Stimulated activated CD4-positive, alpha-beta T cell treated with anti-CD3 and anti-CD28 coated beads, Interleukin-1b, Interleukin-23, amount 100 ng/mL, for 24 hours (primary cell): ENCODE measurements around the gene KRTAP5-1.
"Not testable (repeated sequence)": the region's sequence is repeated elsewhere in the genome, so short reads cannot be mapped to it uniquely, and the experiment has no call there.

Experiments
- DNase-seq, 4 experiments: peaks; one replicate each; pipeline ENCODE4 v3.0.0-alpha.2; 2020; ENCODE audit warnings: low read depth in 4 of 4, low spot score in 1 of 4

The KRTAP5-1 gene, protein sequence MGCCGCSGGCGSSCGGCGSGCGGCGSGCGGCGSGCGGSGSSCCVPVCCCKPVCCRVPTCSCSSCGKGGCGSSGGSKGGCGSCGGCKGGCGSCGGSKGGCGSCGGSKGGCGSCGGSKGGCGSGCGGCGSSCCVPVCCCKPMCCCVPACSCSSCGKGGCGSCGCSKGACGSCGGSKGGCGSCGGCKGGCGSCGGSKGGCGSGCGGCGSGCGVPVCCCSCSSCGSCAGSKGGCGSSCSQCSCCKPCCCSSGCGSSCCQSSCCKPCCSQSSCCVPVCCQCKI

DNA sequence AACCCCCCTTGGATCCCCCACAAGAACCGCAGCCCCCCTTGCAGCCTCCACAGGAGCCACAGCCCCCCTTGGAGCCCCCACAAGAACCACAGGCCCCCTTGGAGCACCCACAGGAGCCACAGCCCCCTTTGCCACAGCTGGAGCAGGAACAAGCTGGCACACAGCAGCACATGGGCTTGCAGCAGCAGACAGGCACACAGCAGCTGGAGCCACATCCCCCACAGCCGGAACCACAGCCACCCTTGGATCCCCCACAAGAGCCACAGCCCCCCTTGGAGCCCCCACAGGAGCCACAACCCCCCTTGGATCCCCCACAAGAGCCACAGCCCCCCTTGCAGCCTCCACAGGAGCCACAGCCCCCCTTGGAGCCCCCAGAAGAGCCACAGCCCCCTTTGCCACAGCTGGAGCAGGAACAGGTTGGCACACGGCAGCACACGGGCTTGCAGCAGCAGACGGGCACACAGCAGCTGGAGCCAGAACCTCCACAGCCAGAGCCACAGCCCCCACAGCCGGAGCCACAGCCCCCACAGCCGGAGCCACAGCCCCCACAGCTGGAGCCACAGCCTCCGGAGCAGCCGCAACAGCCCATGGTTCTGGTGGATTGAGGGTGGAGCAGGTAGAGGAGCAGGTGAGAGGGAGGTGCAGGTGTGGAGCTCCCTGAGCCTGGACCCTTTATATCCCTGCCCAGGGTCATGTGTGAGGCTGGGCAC is at the start of gene KRTAP5-1:
KRTAP5-1 (minus strand) TSS at position 623 of the 710 bp plus-strand sequence; CDS start at position 589, 34 bp downstream.
- DNase-seq, result not testable (repeated sequence)

DNA sequence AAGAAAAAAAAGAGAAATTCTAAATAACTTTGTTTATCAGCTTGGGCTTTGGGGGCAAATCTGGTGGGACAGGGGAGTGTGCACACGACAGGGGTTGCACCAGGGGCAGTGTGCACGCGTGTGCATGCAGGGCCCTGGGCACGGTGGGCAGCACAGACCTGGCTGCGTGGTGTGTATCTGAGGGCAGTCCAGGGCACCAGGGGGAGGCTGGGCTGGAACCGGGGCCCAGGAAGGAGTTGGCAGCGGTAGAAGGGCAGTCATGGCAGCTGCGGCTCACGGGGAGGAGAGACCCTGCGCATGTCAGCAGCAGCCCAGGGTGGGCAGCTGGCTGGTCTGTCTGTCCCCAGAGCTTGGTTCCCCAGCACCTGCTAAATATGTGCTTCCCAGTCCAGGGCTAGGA is 48.8 kb upstream of the KRTAP5-1 start:
- no peak for DNase-seq

DNA sequence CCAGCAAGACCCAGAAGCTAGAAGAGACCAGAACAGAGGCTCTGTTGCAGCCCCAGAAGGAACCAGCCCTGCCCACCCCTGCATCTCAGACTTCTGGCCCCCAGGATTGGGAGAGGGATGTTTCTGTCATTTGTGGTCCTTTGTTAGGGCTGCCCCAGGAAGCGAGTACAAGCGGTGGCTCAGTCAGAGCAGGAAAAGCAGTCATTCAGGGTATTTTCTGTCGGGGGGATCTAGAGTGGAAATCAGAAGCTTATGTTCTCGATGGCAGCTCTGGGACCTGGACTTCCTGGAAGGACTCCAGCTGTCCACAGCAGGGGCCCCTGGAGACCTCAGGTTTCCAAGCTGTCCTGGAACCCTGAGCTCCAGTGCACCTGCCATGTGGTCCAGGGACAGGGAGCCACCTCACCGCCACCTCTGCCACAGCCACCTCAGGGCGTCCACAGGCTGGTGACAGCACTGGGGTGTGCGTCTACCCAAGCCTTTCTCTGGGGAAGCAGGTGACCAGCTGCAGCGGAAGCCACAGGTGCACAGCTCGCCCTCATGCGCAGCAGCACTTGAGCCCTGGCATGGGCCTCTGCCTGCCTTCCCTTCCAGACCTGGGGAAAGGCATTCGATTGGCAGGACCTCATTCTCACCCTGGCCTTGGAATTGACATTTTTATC is 47.1 kb upstream of the KRTAP5-1 start:
- no peak for DNase-seq

DNA sequence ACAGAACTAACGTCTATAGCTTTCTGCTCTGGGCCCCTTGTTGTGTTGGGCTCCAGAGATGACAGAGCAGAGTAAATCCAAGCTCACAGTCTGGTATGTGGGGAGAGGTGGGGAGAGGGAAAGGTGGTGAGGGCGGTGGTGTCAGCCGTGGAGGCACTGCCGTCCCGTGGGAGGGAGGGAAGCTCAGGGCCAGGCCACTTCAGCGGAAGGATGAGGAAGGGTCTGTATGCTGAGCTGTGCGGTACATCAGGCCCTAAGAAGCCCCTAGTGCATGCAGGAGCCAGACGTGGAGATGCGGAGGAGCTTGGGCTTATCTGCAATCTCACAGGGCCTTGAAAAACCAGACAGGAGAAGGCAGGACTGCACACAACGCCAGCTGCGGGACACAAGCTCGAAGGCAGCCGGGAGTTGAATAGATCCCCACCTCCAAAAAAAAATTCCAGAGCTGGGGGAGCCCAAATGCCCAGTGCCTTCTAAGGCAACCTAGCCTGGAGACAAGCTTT is 46.0 kb upstream of the KRTAP5-1 start:
- no peak for DNase-seq

DNA sequence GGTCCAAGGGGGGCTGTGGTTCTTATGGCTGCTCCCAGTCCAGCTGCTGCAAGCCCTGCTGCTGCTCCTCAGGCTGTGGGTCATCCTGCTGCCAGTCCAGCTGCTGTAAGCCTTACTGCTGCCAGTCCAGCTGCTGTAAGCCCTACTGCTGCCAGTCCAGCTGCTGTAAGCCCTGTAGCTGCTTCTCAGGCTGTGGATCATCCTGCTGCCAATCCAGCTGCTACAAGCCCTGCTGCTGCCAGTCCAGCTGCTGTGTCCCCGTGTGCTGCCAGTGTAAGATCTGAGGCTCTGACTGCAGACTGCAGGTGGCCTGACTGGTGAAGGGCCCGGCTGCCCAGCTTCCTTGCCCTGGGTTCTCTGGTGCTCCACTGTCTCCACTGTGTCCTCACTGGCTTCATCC is 45.2 kb upstream of the KRTAP5-1 start:
- no peak for DNase-seq

DNA sequence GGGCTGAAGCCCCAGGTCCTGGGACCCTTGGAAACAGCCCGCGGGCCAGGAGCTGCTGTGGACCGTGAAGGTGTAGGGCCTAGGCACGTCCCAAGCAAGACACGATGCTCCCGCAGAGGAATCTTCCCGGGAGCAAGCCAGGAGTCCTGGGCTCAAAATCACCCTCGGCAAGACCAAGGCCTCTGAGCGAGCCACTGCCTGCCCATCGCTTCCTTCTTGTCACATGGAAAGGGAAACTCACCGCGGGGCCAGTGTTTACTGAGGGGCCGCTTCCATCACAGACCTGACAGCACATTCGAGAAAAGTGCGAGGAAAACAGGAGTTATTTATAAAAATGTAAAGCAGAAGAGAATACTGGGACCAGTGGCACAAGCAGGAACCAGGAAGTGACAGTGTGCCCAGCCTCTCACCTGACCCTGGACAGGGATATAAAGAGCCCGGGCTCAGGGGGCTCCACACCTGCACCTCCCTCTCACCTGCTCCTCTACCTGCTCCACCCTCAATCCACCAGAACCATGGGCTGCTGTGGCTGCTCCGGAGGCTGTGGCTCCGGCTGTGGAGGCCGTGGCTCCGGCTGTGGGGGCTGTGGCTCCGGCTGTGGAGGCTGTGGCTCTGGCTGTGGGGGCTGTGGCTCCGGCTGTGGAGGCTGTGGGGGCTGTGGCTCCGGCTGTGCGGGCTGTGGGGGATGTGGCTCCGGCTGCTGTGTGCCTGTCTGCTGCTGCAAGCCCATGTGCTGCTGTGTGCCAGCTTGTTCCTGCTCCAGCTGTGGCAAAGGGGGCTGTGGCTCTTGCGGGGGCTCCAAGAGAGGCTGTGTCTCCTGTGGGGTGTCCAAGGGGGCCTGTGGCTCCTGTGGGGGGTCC is 44.5 kb upstream of the KRTAP5-1 start, which contains the start of gene KRTAP5-5:
KRTAP5-5 (plus strand) TSS at position 450 of the 860 bp plus-strand sequence; CDS start at position 516, 66 bp downstream.
- DNase-seq, result no peak

DNA sequence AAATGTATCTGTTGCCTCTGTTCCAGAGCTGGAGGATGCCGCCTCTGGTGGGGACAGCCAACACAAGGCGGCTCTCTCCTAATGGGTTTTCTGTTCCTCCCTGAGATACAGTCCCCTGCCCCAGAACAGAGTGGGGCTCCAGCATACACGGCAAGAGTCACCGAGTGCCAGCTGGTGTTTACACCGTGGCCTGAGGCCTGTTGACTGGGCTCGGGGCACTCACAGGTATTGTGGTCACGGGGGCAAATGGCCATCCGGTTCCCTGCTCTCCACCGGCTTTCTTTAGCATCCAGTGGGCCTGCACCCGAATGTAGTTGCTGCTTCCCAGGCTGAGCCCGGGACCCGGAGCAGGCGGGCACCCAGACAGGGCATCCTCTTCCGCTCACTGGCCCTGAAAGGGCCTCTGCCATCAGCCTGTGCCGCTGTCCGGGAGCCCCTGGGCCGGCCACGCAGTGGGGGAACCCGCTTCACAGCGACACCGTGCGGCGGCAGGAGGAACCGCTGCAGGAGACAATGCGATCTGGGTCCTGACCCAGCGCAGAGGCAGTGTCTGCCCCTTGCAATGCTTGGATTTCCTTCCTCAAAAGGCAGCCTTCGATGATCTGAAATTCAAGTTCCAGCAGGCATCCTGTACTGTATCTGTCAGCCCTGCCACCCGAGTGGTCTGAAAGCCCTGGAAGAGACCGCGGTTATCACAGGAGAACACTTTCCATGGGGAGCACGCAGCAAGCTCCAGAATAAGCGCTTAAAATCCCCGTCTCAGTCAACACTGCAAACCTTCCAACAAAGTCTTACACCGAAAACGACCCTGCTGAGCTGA is 43.6 kb upstream of the KRTAP5-1 start:
- peak; percentile 42 to 56 (median 44) for DNase-seq

DNA sequence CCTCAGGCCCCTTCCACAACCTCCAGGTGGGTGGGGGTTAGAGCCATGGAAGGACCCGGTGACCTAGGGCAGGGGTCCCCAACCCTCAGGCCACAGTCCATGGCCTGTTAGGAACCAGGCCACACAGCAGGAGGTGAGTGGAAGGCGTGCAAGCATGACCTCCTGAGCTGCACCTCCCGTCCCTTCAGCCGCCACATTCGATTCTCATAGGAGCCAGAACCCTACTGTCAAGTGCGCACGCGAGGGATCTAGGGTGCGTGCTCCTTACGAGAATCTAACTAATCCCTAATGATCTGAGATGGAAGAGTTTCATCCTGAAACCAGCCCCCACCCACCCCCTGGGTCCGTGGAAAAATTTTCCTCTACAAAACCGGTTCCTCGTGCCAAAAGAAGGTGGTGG is 40.5 kb upstream of the KRTAP5-1 start:
- DNase-seq, result no peak

DNA sequence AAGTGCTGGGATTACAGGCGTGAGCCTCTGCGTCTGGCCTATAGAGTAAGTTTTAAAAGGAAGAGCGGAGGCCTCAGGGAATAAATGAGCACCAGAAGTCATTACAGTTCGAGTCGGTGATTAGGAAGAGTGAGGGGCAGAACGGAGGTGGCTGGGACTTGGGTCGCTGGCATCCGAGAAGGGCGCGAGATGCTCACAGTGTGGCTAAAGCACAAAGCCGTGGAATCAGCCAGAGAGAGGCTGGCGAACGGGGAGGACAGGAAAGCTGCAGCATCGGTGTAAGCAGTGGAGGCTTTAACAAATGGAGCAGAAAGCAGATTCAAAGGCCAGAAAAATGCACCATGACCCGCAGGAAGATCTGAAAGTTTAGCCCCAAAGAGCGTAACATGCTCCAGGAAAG is 39.5 kb upstream of the KRTAP5-1 start:
- no peak for DNase-seq

DNA sequence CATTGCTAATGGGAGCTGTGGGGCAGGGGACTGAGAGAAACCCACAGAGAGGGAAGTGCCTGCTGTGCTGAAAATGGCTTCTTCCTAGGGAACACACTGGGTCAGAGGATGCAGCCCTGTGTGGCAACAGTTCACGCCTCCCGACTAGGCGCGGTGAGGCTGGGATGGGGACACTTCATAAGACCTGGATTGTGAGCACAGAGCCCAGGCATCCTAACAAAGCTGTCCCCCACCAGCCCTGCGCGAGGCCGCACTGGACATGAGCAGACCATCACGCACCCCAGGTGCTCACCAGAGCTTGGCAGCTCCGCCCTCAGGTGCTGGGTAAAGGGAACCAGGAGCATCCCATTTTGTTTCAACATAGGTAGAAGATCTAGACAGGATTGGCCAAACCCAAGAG is 38.6 kb upstream of the KRTAP5-1 start:
- DNase-seq, result no peak

DNA sequence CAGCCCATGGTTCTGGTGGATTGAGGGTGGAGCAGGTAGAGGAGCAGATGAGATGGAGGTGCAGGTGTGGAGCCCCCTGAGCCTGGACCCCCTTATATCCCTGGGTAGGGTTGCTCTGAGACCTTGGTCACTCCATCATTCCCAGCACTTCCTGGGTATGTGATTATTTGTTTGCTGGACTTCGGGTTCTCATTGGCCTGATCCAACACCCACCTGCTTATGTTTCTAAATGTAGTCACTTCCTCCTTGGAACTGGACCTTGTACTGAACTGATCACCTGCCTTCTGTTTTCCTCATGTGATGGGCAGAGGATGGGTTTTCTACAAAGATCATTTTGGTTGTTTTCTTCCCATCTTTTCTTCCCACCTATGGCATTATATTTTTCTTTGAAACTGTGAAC is 37.0 kb upstream of the KRTAP5-1 start, which contains the start of gene KRTAP5-4:
KRTAP5-4 (minus strand) TSS at position 53 of the 400 bp plus-strand sequence; CDS start at position 8, 45 bp downstream.
- DNase-seq, result no peak

DNA sequence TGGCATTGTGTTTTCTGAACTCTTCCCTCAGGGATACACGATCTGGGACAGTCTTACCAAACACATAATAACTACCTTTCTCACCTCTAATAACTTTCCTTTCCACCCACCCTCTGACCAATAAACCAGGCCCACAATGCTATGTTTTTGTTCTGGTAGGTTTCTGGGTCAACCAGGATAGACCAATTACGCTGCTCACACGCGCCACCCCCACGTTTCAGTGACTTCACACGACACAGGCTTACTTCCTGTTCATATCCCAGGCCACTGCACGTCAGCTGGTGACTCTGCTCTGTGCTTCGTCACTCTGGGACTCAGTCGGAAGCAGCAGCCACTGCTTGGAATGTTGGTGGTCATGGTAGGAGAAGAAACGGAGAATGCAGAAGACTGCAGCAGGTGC is 34.4 kb upstream of the KRTAP5-1 start:
- no peak for DNase-seq

DNA sequence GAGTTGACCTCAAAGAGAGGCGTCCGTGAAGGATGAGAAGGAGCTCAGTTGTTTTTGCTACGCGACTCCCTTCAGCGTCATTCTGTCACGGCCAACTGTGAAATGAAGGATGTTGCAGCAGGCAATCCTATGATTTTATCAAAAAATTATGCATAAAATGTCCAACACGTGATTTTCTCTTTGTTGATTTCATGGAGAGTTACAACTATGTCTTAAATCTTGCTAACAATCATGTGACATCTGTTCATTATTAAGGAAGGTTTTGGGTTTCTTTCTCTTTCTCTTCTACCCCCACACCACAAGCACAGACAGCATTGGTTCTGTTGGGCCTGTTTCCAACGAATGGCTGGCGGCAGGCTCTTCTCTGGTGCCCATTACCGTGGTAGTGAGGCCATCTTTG is 33.1 kb upstream of the KRTAP5-1 start:
- no peak for DNase-seq

DNA sequence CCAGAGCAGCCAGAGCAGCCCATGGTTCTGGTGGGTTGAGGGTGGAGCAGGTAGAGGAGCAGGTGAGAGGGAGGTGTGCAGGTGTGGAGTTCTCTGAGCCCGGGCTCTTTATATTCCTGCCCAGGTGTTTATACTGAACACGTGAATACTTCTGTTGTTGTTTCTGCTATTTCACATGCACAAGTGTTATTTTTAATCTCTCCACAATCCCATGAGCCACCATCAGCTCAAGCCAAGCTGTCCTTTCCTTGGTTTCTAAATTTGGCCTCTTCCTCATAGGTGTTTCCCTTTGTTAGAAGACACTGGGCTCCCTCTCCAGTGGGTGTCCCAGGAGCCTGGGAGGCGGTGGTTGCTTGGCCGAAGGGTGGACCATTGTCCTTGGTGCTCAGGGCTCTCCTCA is 23.3 kb upstream of the KRTAP5-1 start, which contains the start of gene KRTAP5-3:
KRTAP5-3 (minus strand) TSS at position 101 of the 400 bp plus-strand sequence; CDS start at position 23, 78 bp downstream.
- no peak for DNase-seq

DNA sequence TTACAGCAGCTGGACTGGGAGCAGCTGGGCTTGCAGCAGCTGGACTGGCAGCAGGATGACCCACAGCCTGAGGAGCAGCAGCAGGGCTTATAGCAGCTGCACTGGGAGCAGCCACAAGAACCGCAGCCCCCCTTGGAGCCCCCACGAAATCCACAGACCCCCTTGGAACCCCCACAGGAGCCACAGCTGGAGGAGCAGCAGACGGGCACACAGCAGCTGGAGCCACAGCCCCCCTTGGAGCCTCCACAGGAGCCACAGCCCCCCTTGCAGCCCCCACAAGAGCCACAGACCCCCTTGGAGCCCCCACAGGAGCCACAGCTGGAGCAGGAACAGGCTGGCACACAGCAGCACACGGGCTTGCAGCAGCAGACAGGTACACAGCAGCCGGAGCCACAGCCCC is 22.8 kb upstream of the KRTAP5-1 start:
- DNase-seq, result not testable (repeated sequence)

DNA sequence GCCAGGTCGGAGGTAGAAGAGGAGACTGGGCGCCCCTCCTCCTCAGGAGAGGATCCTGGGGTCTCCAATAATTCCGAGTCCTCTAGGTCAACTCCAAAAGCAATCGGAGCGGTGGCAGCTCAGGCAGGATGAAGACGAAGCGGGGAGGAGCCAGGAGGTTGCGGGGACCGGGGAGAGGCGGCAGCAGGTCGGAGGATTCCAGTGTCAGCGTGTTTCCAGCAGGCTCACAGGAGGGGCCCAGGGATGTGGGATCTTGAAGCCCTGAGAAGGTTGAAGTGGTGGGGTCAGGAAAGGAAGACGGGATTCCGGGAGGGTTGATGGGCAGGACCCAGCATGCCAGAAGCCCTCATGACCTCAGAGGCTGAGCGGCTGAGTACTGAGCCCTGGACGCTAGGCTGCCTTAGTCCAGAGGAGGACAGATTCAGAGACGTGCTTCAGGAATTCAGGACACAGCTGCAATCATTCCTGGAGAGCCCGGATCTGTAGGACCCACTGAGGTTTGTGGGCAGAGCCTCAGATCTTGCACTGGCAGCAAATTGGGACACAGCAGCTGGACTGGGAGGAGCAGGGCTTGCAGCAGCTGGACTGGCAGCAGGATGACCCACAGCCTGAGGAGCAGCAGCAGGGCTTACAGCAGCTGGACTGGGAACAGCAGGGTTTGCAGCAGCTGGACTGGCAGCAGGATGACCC is 22.2 kb upstream of the KRTAP5-1 start:
- not testable (repeated sequence) for DNase-seq

DNA sequence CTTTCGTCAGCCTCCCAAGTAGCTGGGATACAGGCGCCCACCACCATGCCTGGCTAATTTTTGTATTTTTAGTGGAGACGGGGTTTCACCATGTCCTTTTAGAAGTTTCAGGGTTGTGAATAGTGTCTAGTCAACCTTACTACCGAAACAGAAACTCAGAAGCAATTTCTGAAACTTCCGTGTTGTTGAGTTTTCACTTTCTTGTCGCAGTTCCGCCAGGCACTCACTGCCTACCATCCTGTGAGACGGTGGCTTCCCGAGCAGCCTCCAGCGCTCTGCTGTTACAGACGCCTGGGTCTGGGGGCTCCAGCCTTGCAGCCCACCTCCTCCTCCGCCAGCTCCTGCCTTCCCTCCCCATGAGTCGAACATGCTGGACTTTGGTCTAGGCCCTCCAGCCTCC is 20.8 kb upstream of the KRTAP5-1 start:
- not testable (repeated sequence) for DNase-seq

DNA sequence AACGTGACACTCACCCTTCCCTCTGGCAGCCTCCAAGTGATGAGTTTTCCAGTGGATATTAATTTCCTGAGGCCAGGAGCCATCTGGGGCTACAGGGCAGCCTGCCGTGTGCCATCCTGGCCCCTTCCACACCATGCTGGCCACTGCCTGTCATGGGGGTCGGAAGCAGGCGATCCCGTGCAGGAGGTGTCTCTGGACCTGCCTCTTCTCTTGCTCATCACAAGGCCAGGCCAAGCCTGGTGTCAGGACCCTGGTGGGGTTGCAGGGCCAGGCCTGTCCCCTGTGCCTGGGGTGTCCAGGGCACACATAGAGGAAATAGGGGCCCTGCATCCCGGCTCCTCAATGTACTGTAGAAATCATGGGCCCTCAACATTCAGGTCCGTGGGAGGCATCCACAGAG is 19.6 kb upstream of the KRTAP5-1 start:
- DNase-seq, result no peak

DNA sequence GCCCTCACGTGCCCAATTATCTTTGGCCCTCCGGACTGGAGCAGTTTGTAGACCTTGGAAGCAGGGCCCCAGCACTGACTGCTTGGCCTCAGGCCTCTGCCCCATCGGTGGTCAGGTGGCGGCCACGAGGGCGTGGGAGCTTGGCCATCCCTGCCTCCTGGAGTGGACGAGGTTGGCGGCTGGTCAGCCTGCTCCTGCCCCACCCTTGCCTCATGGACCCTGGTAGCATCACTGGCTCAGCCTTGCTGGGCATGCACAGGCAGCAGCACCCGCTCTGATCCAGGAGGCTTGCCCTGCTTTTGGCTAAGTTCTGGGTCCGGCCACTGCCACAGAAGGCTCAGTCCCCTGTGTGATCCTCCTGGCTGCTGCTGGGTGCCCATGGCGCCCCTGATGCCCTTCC is 19.1 kb upstream of the KRTAP5-1 start:
- DNase-seq, result no peak
